Mesodermal cell (in vitro differentiated cells): Measurements from ENCODE around the gene SLC9A8.

ENCODE experiments used
- H3K27ac ChIP-seq: 2 replicates; pipeline ENCODE4 v1.7.0; 2013; ENCODE audit warnings: mild to moderate bottlenecking, low read depth, low read length, moderate library complexity; ENCODE audit not compliant: severe bottlenecking
- H3K36me3 ChIP-seq: 2 replicates; pipeline ENCODE4 v1.7.1; 2013; ENCODE audit warnings: mild to moderate bottlenecking, low read length, moderate library complexity; ENCODE audit not compliant: control insufficient read depth, insufficient read depth
- H3K4me1 ChIP-seq: one replicate; pipeline ENCODE4 v1.7.1; 2013; ENCODE audit warnings: mild to moderate bottlenecking, low read length; ENCODE audit not compliant: insufficient read depth, control insufficient read depth, poor library complexity, severe bottlenecking
- H3K4me3 ChIP-seq: 2 replicates; pipeline ENCODE4 v1.7.0; 2013; ENCODE audit warnings: low read length, control low read depth, mild to moderate bottlenecking; ENCODE audit not compliant: insufficient read depth, poor library complexity, severe bottlenecking; ENCODE audit errors: extremely low read depth
- H3K9me3 ChIP-seq: 2 replicates; pipeline ENCODE4 v1.7.1; 2013; ENCODE audit warnings: mild to moderate bottlenecking, low read length, moderate library complexity; ENCODE audit not compliant: control insufficient read depth
- WGBS, 2 experiments: methylation state at CpG; one replicate each; pipeline ENCODE4 v1.1.5; 2013; ENCODE audit warnings: missing lambda C conversion rate in 2 of 2; ENCODE audit not compliant: insufficient coverage in 2 of 2; 5-methylcytosine and 5-hydroxymethylcytosine counted together

Gene SLC9A8

GRCh38 chr20:49925901-49926454 is 113.3 kb downstream of the SLC9A8 start:
- Histone ChIP-seq H3K36me3 (no peaks in the 10 kb centered on the region), H3K9me3 (no peaks in the 10 kb centered on the region), H3K4me1 (no peaks in the 10 kb centered on the region), H3K4me3 (no peak overlapping the region), H3K27ac (no peak overlapping the region)
- WGBS, 2 experiments = 83 to 100% methylated on average over 1 of the region's 2 CpGs

GRCh38 chr20:49928411-49929141 is 115.9 kb downstream of the SLC9A8 start:
- Histone ChIP-seq H3K9me3 (no peaks in the 10 kb centered on the region), H3K36me3 (no peaks in the 10 kb centered on the region), H3K27ac (no peak overlapping the region), H3K4me1 (no peaks in the 10 kb centered on the region), H3K4me3 (no peak overlapping the region)
- 10 to 24% methylated on average over 8 to 10 of the region's 15 CpGs for WGBS, 2 experiments

- Histone ChIP-seq H3K4me3 (no peak overlapping the region), H3K9me3 (no peaks in the 10 kb centered on the region), H3K36me3 (no peaks in the 10 kb centered on the region), H3K27ac (no peak overlapping the region), H3K4me1 (no peaks in the 10 kb centered on the region)
- WGBS, 2 experiments = 0 to 7% methylated on average over 2 of the region's 4 CpGs
Measured at GRCh38 chr20:49929142-49929494, 116.5 kb downstream of the SLC9A8 start.

- Histone ChIP-seq H3K4me1 (peaks cover 9% of the 10 kb centered on the region), H3K36me3 (peaks cover 20% of the 10 kb centered on the region), H3K27ac (no peak overlapping the region), H3K9me3 (no peaks in the 10 kb centered on the region), H3K4me3 (peak overlapping the region; percentile 91)
- WGBS, 2 experiments = 57 to 85% methylated on average over 5 to 14 of the region's 21 CpGs
Measured at GRCh38 chr20:49935746-49936152, 123.1 kb downstream of the SLC9A8 start.

- peak within 1 kb of the TSS; percentile 91 for H3K4me3 ChIP-seq
- H3K4me1 ChIP-seq = peaks cover 9% of the 10 kb centered on the region
- H3K36me3 ChIP-seq = peaks cover 26% of the 10 kb centered on the region
- H3K9me3 ChIP-seq = no peaks in the 10 kb centered on the region
- peak within 1 kb of the TSS; percentile 36 for H3K27ac ChIP-seq
- WGBS, 2 experiments = 0 to 1% methylated on average over 53 to 69 of the region's 79 CpGs
Measured at GRCh38 chr20:49936153-49937026, 123.8 kb downstream of the SLC9A8 start, which contains the start of gene RNF114. Gene RNF114, plus strand, starts transcription at chr20:49936397. Its CDS starts 16 bp downstream, at chr20:49936413.

GRCh38 chr20:49937027-49937929 is 124.7 kb downstream of the SLC9A8 start:
- Histone ChIP-seq H3K9me3 (no peaks in the 10 kb centered on the region), H3K36me3 (peaks cover 34% of the 10 kb centered on the region), H3K27ac (no peak overlapping the region), H3K4me1 (peaks cover 9% of the 10 kb centered on the region), H3K4me3 (peak overlapping the region; percentile 91)
- WGBS, 2 experiments = 13 to 16% methylated on average over 8 to 11 of the region's 12 CpGs

- Histone ChIP-seq H3K27ac (no peak overlapping the region), H3K4me1 (peaks cover 9% of the 10 kb centered on the region), H3K4me3 (no peak overlapping the region), H3K36me3 (peaks cover 44% of the 10 kb centered on the region), H3K9me3 (no peaks in the 10 kb centered on the region)
- WGBS, 2 experiments = 82 to 93% methylated on average over 12 of the region's 12 CpGs
Measured at GRCh38 chr20:49938173-49939163, 125.8 kb downstream of the SLC9A8 start.

GRCh38 chr20:49941456-49941855 is 128.8 kb downstream of the SLC9A8 start:
- no peak overlapping the region for H3K27ac ChIP-seq
- no peak overlapping the region for H3K4me3 ChIP-seq
- H3K9me3 ChIP-seq = no peaks in the 10 kb centered on the region
- H3K36me3 ChIP-seq = peaks cover 66% of the 10 kb centered on the region
- 95 to 97% methylated on average over 13 to 15 of the region's 15 CpGs for WGBS, 2 experiments
- peaks cover 9% of the 10 kb centered on the region for H3K4me1 ChIP-seq
